ENCODE data around the gene GTF2H3. TPM values are rescaled to one million over a fixed set of nuclear protein-coding genes. Genes with fewer than 3 reads are reported as not detected.

The GTF2H3 gene
- polyA plus RNA-seq, 1 of the 3 experiments (the other 2 are of a cell fraction), result 22.4 TPM

GRCh38 chr12:123675436-123675835 is 41.8 kb downstream of the GTF2H3 start:
- Histone ChIP-seq H3F3A (replicated peaks; ENCODE audit: insufficient read depth) (no peaks in the 10 kb centered on the region), H3K9me3 (no peaks in the 10 kb centered on the region), H3K36me3 (replicated peaks in 1 of 2; ENCODE audit: control insufficient read depth in 1 of 2, insufficient read depth in 2 of 2, low read length in 1 of 2) (peaks cover 4 to 20% of the 10 kb centered on the region in 2 experiments), H4K20me1 (ENCODE audit: insufficient read depth) (no peaks in the 10 kb centered on the region), H3K4me1 (ENCODE audit: control insufficient read depth in 1 of 2, insufficient read depth in 2 of 2, low read depth in 1 of 2, low read length in 1 of 2) (peaks cover 7 to 8% of the 10 kb centered on the region in 2 experiments; a peak in 3 of 4 replicates), H3K9ac (no peak overlapping the region), H3K9me2 (no peaks in the 10 kb centered on the region), H3K4me3 (ENCODE audit: low read depth in 2 of 2, low read length in 1 of 2) (no peak overlapping the region), H3K79me2 (ENCODE audit: insufficient read depth) (no peaks in the 10 kb centered on the region), H3K27ac (ENCODE audit: low read depth in 2 of 2, low read length in 1 of 2) (no peak overlapping the region), H3K4me2 (no peak overlapping the region), H3K27me3 (ENCODE audit: insufficient read depth) (no peaks in the 10 kb centered on the region), H2AFZ (ENCODE audit: low read depth) (no peak overlapping the region)
- 100% methylated on average over 1 of the region's 1 CpG for WGBS (ENCODE audit: low lambda C conversion rate)
- CTCF ChIA-PET, result interaction anchor here (0.7 kb wide), 1 partner anchor 18 kb away, joined by 3 read pairs; no protein-coding TSS in a partner anchor
- no peak for TF ChIP-seq ELF1 (IDR thresholded peaks at IDR 0.05)
- no peak for TF ChIP-seq USF2 (IDR thresholded peaks at IDR 0.05; ENCODE audit: borderline replicate concordance, low read depth, low read length)
- TF ChIP-seq CHD2 (IDR thresholded peaks at IDR 0.05; ENCODE audit: low read length, partially characterized antibody), result no peak
- TF ChIP-seq FOXM1 (IDR thresholded peaks at IDR 0.05; ENCODE audit: low read depth), result no peak
- no peak for TF ChIP-seq FOXJ3 (CRISPR knock-in tag; IDR thresholded peaks at IDR 0.05)
- no peak for TF ChIP-seq RXRA (IDR thresholded peaks at IDR 0.05; ENCODE audit: borderline replicate concordance, low read depth)
- TF ChIP-seq MEF2A (IDR thresholded peaks at IDR 0.05; ENCODE audit: borderline replicate concordance, low read depth), result no peak
- no peak for TF ChIP-seq GABPA (IDR thresholded peaks at IDR 0.05; ENCODE audit: low read depth)
- no peak for TF ChIP-seq JUND (IDR thresholded peaks at IDR 0.05)
- no peak for TF ChIP-seq MXI1 (IDR thresholded peaks at IDR 0.05; ENCODE audit: low read depth, low read length)
- TF ChIP-seq REST (IDR thresholded peaks at IDR 0.05; ENCODE audit: low read depth, low read length), result no peak
- TF ChIP-seq YY1 (IDR thresholded peaks at IDR 0.05; ENCODE audit: low read depth), result no peak
- TF ChIP-seq EZH2phosphoT487 (IDR thresholded peaks at IDR 0.05; ENCODE audit: borderline replicate concordance, low read depth), result no peak
- TF ChIP-seq TEAD4 (IDR thresholded peaks at IDR 0.05; ENCODE audit: borderline replicate concordance, insufficient read depth), result no peak
- POLR2A ChIA-PET, result no interaction called here
- no peak for DNase-seq

Data from SK-N-SH (cell line).